ENCODE results near the gene MACROD1.

GRCh38 chr11:64144587-64145472, 21.1 kb downstream of the MACROD1 start:
- TF ChIP-seq POLR2A (IDR thresholded peaks at IDR 0.05; ENCODE audit: low read length) (no peak), GATA1 (IDR thresholded peaks at IDR 0.05; ENCODE audit: low read depth, low read length) (no peak)

Measured in erythroblast (primary cell).